ENCODE measurements around the gene RSU1.

DNA sequence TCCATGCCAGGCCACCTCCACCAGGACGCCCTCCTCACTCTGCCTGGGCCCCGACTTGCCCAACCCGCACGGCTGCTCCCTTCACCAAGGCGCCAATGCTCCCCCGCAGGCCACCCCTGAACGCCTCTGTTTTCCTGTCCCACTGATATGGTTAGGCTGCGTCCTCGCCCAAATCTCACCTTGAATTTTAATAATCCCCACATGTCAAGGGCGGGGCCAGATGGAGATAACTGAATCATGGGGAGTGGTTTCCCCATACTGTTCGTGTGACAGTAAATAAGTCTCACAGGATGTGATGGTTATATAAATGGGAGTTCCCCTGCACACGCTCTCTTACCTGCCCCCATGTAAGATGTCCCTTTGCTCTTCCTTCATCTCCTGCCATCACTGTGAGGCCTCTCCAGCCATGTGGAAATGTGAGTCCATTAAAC is 29.8 kb downstream of the RSU1 start:
- TF ChIP-seq, protein P1, sequence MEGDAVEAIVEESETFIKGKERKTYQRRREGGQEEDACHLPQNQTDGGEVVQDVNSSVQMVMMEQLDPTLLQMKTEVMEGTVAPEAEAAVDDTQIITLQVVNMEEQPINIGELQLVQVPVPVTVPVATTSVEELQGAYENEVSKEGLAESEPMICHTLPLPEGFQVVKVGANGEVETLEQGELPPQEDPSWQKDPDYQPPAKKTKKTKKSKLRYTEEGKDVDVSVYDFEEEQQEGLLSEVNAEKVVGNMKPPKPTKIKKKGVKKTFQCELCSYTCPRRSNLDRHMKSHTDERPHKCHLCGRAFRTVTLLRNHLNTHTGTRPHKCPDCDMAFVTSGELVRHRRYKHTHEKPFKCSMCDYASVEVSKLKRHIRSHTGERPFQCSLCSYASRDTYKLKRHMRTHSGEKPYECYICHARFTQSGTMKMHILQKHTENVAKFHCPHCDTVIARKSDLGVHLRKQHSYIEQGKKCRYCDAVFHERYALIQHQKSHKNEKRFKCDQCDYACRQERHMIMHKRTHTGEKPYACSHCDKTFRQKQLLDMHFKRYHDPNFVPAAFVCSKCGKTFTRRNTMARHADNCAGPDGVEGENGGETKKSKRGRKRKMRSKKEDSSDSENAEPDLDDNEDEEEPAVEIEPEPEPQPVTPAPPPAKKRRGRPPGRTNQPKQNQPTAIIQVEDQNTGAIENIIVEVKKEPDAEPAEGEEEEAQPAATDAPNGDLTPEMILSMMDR (IDR thresholded peaks at IDR 0.05; ENCODE audit: borderline replicate concordance, extremely low read depth, low read length, poor library complexity, severe bottlenecking), result no peak
- TF ChIP-seq EZH2 (IDR thresholded peaks at IDR 0.05; ENCODE audit: borderline replicate concordance, low read depth, low read length, severe bottlenecking), result no peak
